Panc1 (cell line): Measurements from ENCODE around the gene LSG1.

Experiments used
- CTCF ChIP-seq: fragments of 450-650 bp; IDR thresholded peaks from 2 replicates; pipeline ENCODE4 v1.5.1; 2017; ENCODE audit warnings: mild to moderate bottlenecking
- POLR2AphosphoS5 ChIP-seq: IDR thresholded peaks from 2 replicates; pipeline ENCODE4 v1.6.1; 2012; ENCODE audit warnings: mild to moderate bottlenecking, low read depth, low read length, moderate library complexity
- REST ChIP-seq, 2 experiments: IDR thresholded peaks; 2 replicates each; pipeline ENCODE4 v1.6.1; 2011 to 2012; ENCODE audit warnings: low read depth in 2 of 2, control low read depth in 1 of 2, low read length in 1 of 2, mild to moderate bottlenecking in 1 of 2, moderate library complexity in 1 of 2; ENCODE audit not compliant: insufficient read depth in 1 of 2
- SIN3A ChIP-seq: IDR thresholded peaks from 2 replicates; pipeline ENCODE4 v1.6.1; 2012; ENCODE audit warnings: low read depth, mild to moderate bottlenecking, low read length, moderate library complexity, borderline replicate concordance; ENCODE audit not compliant: insufficient read depth

- no peak for TF ChIP-seq CTCF
- no peak for TF ChIP-seq REST (IDR thresholded peaks at IDR 0.05; ENCODE audit: insufficient read depth in 1 of 2, low read depth in 2 of 2, low read length in 1 of 2)
- TF ChIP-seq POLR2AphosphoS5 = no peak
- TF ChIP-seq SIN3A = no peak
Measured at GRCh38 chr3:194623449-194624290, 48.3 kb downstream of the LSG1 start.
